Large intestine (tissue), 3 donors: Measurements from ENCODE around the gene GPATCH4. TPM values are rescaled to one million over a fixed set of nuclear protein-coding genes. Genes with fewer than 3 reads are reported as not detected.

Experiments
- DNase-seq, 2 donors: peaks; one replicate each; pipeline versions ENCODE4 v3.0.0 to v3.0.0-alpha.2; 2013
- H3K27ac ChIP-seq: one replicate; pipeline ENCODE4 v1.5.1; 2013; ENCODE audit warnings: low read length
- H3K27me3 ChIP-seq: 2 replicates; pipeline ENCODE4 v1.6.1; 2013; ENCODE audit warnings: low read length; ENCODE audit not compliant: control insufficient read depth, insufficient read depth
- H3K36me3 ChIP-seq: 2 replicates; pipeline ENCODE4 v1.6.1; 2013; ENCODE audit warnings: low read length; ENCODE audit not compliant: control insufficient read depth, insufficient read depth
- H3K4me1 ChIP-seq: one replicate; pipeline ENCODE4 v1.6.1; 2013; ENCODE audit warnings: low read length; ENCODE audit not compliant: control insufficient read depth, insufficient read depth
- H3K4me3 ChIP-seq: one replicate; pipeline ENCODE4 v1.5.1; 2013; ENCODE audit warnings: low read length
- H3K9me3 ChIP-seq: one replicate; pipeline ENCODE4 v1.6.1; 2013; ENCODE audit warnings: mild to moderate bottlenecking, low read depth, low read length, moderate library complexity; ENCODE audit not compliant: control insufficient read depth
- WGBS: methylation state at CpG from one replicate; pipeline ENCODE4 v1.1.5; 2013; ENCODE audit warnings: low lambda C conversion rate; ENCODE audit not compliant: insufficient coverage; 5-methylcytosine and 5-hydroxymethylcytosine counted together
- polyA plus RNA-seq: library from polyadenylated mRNA; unstranded; fragments of 120-200 nt; gene quantifications from one replicate; pipeline ENCODE4 v1.2.1, GENCODE V29; 2013

Gene GPATCH4
- polyA plus RNA-seq, 1 donor = 25.9 TPM

DNA sequence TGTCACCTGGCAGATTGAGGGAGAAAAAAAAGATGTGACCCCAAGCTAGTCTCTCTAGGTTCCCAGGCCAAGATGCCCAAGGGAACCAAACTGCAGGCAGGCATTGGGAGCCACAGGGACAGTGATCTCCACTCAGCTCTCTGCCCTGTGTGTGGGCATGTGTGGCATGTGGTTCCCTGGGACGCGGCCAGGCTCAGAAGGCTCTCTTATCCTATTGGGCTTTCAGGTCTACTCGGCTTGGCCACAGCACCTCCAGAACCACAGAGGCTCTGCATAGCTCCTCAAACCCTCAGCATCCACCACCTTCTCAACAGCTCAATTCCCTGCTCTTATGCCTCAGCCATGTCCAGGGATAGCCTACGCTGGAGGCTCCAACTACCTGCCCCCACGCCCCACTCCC lies 50.9 kb downstream of the GPATCH4 start:
- Histone ChIP-seq H3K27me3 (no peaks in the 10 kb centered on the region), H3K4me1 (no peaks in the 10 kb centered on the region), H3K4me3 (no peak overlapping the region), H3K36me3 (peaks cover 13% of the 10 kb centered on the region), H3K27ac (no peak overlapping the region), H3K9me3 (no peaks in the 10 kb centered on the region)
- 100% methylated on average over 1 of the region's 5 CpGs for WGBS
- DNase-seq = no peak

DNA sequence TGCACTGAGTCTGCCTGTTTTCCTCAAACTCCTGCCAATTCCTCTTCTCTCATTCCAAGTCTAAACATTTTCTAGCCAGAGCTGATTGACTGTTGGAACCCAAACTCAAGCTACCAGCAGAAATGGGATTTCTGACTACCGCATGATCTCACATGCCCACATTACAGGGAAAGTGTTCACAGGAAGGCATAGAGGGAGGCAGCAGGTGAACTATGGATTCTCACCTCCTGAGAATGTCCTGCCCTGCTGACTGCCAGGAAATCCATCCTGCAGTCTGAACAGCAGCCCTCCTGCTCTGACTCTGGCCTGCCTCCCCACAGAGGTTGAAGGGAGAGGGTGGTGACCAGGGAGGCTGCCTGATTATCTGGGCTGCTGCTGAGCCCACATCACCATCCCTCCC lies 51.4 kb downstream of the GPATCH4 start:
- 100% methylated on average over 1 of the region's 1 CpG for WGBS
- H3K36me3 ChIP-seq = peaks cover 13% of the 10 kb centered on the region
- DNase-seq = no peak
- no peaks in the 10 kb centered on the region for H3K9me3 ChIP-seq
- no peak overlapping the region for H3K4me3 ChIP-seq
- H3K4me1 ChIP-seq = no peaks in the 10 kb centered on the region
- no peaks in the 10 kb centered on the region for H3K27me3 ChIP-seq
- H3K27ac ChIP-seq = no peak overlapping the region

DNA sequence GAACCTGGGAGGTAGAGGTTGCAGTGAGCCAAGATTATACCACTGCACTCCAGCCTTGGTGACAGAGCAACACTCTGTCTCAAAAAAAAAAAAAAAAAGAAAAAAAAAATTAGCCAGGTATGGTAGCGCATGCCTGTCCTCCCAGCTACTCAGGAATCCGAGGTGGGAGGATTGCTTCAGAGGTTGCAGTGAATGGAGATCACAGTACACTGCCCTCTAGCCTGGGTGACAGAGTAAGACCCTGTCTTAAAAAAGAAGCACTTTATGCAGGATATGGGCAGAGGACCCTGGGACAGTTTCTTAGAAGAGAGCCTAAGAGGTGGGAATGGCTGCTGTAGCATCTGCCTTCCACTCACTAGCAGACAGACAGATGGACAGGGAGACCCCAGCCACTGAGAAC lies 51.9 kb downstream of the GPATCH4 start:
- H3K4me3 ChIP-seq = no peak overlapping the region
- H3K36me3 ChIP-seq = peaks cover 13% of the 10 kb centered on the region
- no peaks in the 10 kb centered on the region for H3K27me3 ChIP-seq
- H3K4me1 ChIP-seq = no peaks in the 10 kb centered on the region
- no peak for DNase-seq
- WGBS = no CpG with 5 or more reads among the region's 2 CpGs
- H3K27ac ChIP-seq = no peak overlapping the region
- H3K9me3 ChIP-seq = no peaks in the 10 kb centered on the region

DNA sequence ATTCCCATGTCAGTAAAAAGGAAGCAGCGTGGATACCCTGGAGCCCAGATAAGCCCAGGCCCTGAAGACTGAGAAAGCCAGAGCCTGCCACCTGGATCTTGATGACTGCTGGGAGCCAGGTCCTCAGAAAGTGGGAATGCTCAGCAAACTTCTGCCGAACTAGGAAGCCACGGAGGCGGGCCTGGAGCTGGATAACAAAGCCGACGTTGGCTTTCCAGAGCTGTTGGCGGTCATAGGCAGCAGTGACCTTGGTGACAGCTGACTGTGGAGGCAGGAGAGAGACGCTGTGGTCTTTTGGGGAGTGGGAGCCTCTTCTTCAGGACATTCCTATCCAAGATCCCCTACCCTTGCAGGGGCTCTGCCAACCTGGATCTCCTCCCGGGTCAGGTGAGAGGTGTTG lies 53.3 kb downstream of the GPATCH4 start:
- no peaks in the 10 kb centered on the region for H3K27me3 ChIP-seq
- no peak overlapping the region for H3K4me3 ChIP-seq
- H3K4me1 ChIP-seq = no peaks in the 10 kb centered on the region
- H3K36me3 ChIP-seq = peaks cover 19% of the 10 kb centered on the region
- H3K27ac ChIP-seq = no peak overlapping the region
- H3K9me3 ChIP-seq = no peaks in the 10 kb centered on the region
- no CpG with 5 or more reads among the region's 9 CpGs for WGBS
- DNase-seq = no peak

DNA sequence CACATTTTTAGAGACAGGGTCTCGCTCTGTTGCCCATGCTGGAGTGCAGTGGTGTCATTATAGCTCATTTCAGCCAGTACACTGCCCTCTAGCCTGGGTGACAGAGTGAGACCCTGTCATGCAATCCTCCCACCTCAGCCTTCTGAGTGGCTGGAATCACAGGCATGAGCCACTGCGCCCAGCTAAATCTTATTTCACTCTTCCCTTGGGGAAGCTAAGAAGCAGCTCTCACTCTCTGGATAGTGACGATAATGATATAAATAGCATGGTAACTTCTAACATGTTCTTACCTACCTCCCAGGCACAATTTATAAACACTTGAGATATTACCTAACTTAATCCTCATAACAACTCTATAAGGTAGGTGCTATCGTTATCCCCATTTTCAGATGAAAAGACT lies 53.8 kb downstream of the GPATCH4 start:
- Histone ChIP-seq H3K36me3 (peaks cover 19% of the 10 kb centered on the region), H3K9me3 (no peaks in the 10 kb centered on the region), H3K4me1 (no peaks in the 10 kb centered on the region), H3K27ac (no peak overlapping the region), H3K27me3 (no peaks in the 10 kb centered on the region), H3K4me3 (no peak overlapping the region)
- DNase-seq = no peak
- WGBS = 100% methylated on average over 1 of the region's 4 CpGs

DNA sequence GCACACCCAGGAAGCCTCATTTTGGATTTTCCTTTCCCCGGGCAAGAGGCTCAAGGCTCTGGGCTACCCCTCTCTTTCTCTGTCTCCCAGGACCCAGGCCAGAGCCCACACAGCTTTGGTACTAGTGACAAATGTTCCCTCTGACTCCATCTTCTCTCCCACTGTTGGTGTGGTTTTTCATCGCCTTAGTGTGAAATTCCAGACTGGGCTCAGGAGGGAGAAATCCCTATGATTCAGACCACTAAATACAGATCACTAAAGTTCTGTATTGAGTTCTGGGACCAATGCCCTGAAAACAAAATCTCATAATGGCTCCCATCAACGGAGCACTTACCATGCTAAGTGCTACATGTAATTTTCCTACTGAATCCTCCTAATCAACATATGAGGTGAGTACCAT lies 55.0 kb downstream of the GPATCH4 start:
- H3K27ac ChIP-seq = no peak overlapping the region
- DNase-seq = no peak
- H3K9me3 ChIP-seq = no peaks in the 10 kb centered on the region
- peaks cover 19% of the 10 kb centered on the region for H3K36me3 ChIP-seq
- no peak overlapping the region for H3K4me3 ChIP-seq
- no peaks in the 10 kb centered on the region for H3K27me3 ChIP-seq
- no CpG with 5 or more reads among the region's 3 CpGs for WGBS
- peaks cover 2% of the 10 kb centered on the region for H3K4me1 ChIP-seq

DNA sequence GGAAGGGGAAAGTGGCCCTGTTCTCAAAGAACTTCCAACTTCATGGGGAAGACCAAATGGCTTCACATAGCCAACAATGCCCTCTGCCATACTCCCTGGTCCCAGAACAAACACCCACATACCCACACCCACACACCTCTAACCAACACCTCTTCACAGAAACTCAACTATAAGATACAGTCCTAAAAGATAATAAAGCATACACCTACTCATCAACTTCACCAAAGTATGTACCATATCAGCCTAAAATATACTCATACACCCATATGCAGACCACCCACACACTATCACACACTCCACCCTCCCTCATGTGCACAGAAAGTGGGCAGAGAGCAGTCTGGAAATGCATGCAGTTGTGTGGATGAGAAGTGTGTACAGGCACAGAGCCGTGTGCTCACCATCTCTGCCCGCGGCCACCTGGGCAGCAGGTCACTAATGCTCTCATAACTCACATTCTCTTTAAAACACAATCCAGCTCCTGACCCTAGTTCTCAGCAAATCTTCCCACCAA lies 56.6 kb downstream of the GPATCH4 start:
- Histone ChIP-seq H3K4me3 (no peak overlapping the region), H3K36me3 (peaks cover 24% of the 10 kb centered on the region), H3K27me3 (no peaks in the 10 kb centered on the region), H3K9me3 (no peaks in the 10 kb centered on the region), H3K27ac (no peak overlapping the region), H3K4me1 (peaks cover 2% of the 10 kb centered on the region)
- WGBS = no CpG with 5 or more reads among the region's 3 CpGs
- DNase-seq = no peak

Other genes with a start within 250 kb of the GPATCH4 start
- gene RHBG, start 232.3 kb downstream of the GPATCH4 start, polyA plus RNA-seq = 35.4 TPM
- gene MEF2D, start 100.7 kb downstream of the GPATCH4 start, polyA plus RNA-seq = 25.0 TPM
- gene IQGAP3, start 28.9 kb downstream of the GPATCH4 start, polyA plus RNA-seq = 13.9 TPM
- 0.15 TPM for gene TTC24, start 21.8 kb downstream of the GPATCH4 start, polyA plus RNA-seq
- 66.9 TPM for gene NAXE, start 9.7 kb downstream of the GPATCH4 start, polyA plus RNA-seq
- gene HAPLN2, start 17.9 kb upstream of the GPATCH4 start, polyA plus RNA-seq = 0.16 TPM
- 12.1 TPM for gene BCAN, start 40.6 kb upstream of the GPATCH4 start, polyA plus RNA-seq
- 26.5 TPM for gene NES, start 75.9 kb upstream of the GPATCH4 start, polyA plus RNA-seq
- 16.7 TPM for gene CRABP2, start 104.1 kb upstream of the GPATCH4 start, polyA plus RNA-seq
- gene METTL25B, start 127.0 kb upstream of the GPATCH4 start, polyA plus RNA-seq = 59.3 TPM
- gene ISG20L2, start 127.3 kb upstream of the GPATCH4 start, polyA plus RNA-seq = 36.6 TPM
- 58.1 TPM for gene MRPL24, start 139.6 kb upstream of the GPATCH4 start, polyA plus RNA-seq
- 244 TPM for gene HDGF, start 150.2 kb upstream of the GPATCH4 start, polyA plus RNA-seq
- 61.3 TPM for gene PRCC, start 166.1 kb upstream of the GPATCH4 start, polyA plus RNA-seq
- 5.3 TPM for gene SH2D2A, start 215.4 kb upstream of the GPATCH4 start, polyA plus RNA-seq